ENCODE data around the gene NLGN1.

The NLGN1 gene

DNA sequence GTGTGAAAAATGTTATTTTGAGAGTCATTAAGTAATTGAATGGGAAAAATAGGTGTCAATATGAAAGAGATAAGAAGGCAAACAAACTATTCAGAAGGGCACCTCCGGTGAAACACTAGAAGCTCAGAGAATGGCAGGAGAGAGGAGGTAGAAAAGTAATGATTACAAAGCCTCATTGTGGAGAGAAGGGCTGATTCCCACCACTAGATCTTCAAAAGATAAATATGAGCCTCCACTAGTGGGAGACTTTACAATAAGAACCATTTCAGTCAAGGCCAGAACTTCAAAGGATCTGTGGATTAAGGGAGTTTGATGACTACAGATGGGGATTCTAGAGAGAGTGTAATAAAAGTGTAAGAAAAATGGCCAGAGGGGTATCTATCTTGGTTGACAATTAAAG, 535.6 kb downstream of the NLGN1 start:
- Histone ChIP-seq H4K20me1 (ENCODE audit: insufficient read depth, low read length) (no peaks in the 10 kb centered on the region), H2AFZ (ENCODE audit: low read length) (no peak overlapping the region), H3K9me3 (ENCODE audit: low read length) (no peaks in the 10 kb centered on the region), H3K4me3 (ENCODE audit: low read depth, low read length, poor library complexity, severe bottlenecking) (no peak overlapping the region), H3K9ac (ENCODE audit: low read length) (no peak overlapping the region), H3K4me2 (ENCODE audit: low read length) (no peak overlapping the region), H3K79me2 (ENCODE audit: insufficient read depth, low read length) (no peaks in the 10 kb centered on the region), H3K4me1 (ENCODE audit: insufficient read depth, low read length, severe bottlenecking) (peaks cover 2% of the 10 kb centered on the region), H3K36me3 (ENCODE audit: insufficient read depth, low read length) (no peaks in the 10 kb centered on the region), H3K27me3 (ENCODE audit: insufficient read depth, low read length) (no peaks in the 10 kb centered on the region), H3K27ac (ENCODE audit: low read depth, low read length, poor library complexity, severe bottlenecking) (no peak overlapping the region), H3F3A (ENCODE audit: insufficient read depth, low read length) (no peaks in the 10 kb centered on the region), H3K9me2 (ENCODE audit: low read depth, low read length) (no peaks in the 10 kb centered on the region)
- TF ChIP-seq EZH2 (IDR thresholded peaks at IDR 0.05; ENCODE audit: borderline replicate concordance, low read length) = no peak
- no peak for TF ChIP-seq CTCF (IDR thresholded peaks at IDR 0.05; ENCODE audit: low read length)

DNA sequence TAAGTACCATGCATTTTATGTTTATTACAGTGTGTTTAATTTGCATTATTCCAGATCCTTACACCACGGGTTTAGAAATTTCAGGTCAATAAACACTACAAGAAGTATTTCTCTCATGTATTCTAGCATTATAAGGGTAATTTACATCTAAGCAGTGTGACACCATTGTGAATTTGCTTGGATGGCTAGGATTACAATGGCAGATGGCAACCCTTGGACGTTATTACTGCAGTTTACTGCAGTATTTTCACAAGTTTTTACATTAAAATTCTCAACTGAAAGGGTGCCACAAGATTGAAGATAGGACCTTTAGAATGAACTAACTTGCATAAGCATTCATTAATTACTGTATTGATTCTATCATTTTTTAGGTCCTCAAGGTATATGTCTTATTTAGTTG, 538.8 kb downstream of the NLGN1 start:
- no peaks in the 10 kb centered on the region for H3F3A ChIP-seq (ENCODE audit: insufficient read depth, low read length)
- no peak overlapping the region for H3K4me3 ChIP-seq (ENCODE audit: low read depth, low read length, poor library complexity, severe bottlenecking)
- H3K9me2 ChIP-seq (ENCODE audit: low read depth, low read length) = no peaks in the 10 kb centered on the region
- no peak overlapping the region for H2AFZ ChIP-seq (ENCODE audit: low read length)
- TF ChIP-seq CTCF (IDR thresholded peaks at IDR 0.05; ENCODE audit: low read length) (no peak), EZH2 (IDR thresholded peaks at IDR 0.05; ENCODE audit: borderline replicate concordance, low read length) (no peak)
- H3K9ac ChIP-seq (ENCODE audit: low read length) = no peak overlapping the region
- peaks cover 6% of the 10 kb centered on the region for H3K4me1 ChIP-seq (ENCODE audit: insufficient read depth, low read length, severe bottlenecking)
- no peaks in the 10 kb centered on the region for H3K9me3 ChIP-seq (ENCODE audit: low read length)
- no peaks in the 10 kb centered on the region for H4K20me1 ChIP-seq (ENCODE audit: insufficient read depth, low read length)
- H3K36me3 ChIP-seq (ENCODE audit: insufficient read depth, low read length) = no peaks in the 10 kb centered on the region
- no peak overlapping the region for H3K27ac ChIP-seq (ENCODE audit: low read depth, low read length, poor library complexity, severe bottlenecking)
- no peak overlapping the region for H3K4me2 ChIP-seq (ENCODE audit: low read length)
- H3K27me3 ChIP-seq (ENCODE audit: insufficient read depth, low read length) = no peaks in the 10 kb centered on the region
- no peaks in the 10 kb centered on the region for H3K79me2 ChIP-seq (ENCODE audit: insufficient read depth, low read length)

- no peaks in the 10 kb centered on the region for H3K9me3 ChIP-seq (ENCODE audit: low read length)
- no peaks in the 10 kb centered on the region for H3K79me2 ChIP-seq (ENCODE audit: insufficient read depth, low read length)
- H3K9me2 ChIP-seq (ENCODE audit: low read depth, low read length) = no peaks in the 10 kb centered on the region
- no peak overlapping the region for H3K4me2 ChIP-seq (ENCODE audit: low read length)
- peaks cover 6% of the 10 kb centered on the region for H3K4me1 ChIP-seq (ENCODE audit: insufficient read depth, low read length, severe bottlenecking)
- no peaks in the 10 kb centered on the region for H3K27me3 ChIP-seq (ENCODE audit: insufficient read depth, low read length)
- no peak overlapping the region for H3K4me3 ChIP-seq (ENCODE audit: low read depth, low read length, poor library complexity, severe bottlenecking)
- H3K36me3 ChIP-seq (ENCODE audit: insufficient read depth, low read length) = no peaks in the 10 kb centered on the region
- H3F3A ChIP-seq (ENCODE audit: insufficient read depth, low read length) = no peaks in the 10 kb centered on the region
- no peak overlapping the region for H3K27ac ChIP-seq (ENCODE audit: low read depth, low read length, poor library complexity, severe bottlenecking)
- no peak overlapping the region for H2AFZ ChIP-seq (ENCODE audit: low read length)
- no peak overlapping the region for H3K9ac ChIP-seq (ENCODE audit: low read length)
- no peaks in the 10 kb centered on the region for H4K20me1 ChIP-seq (ENCODE audit: insufficient read depth, low read length)
- TF ChIP-seq CTCF (IDR thresholded peaks at IDR 0.05; ENCODE audit: low read length) (no peak), EZH2 (IDR thresholded peaks at IDR 0.05; ENCODE audit: borderline replicate concordance, low read length) (no peak)
Measured at GRCh38 chr3:173938159-173938558, 540.6 kb downstream of the NLGN1 start.

Data from OCI-LY1 (cell line).